Prostate gland (tissue), 2 donors: ENCODE data around the gene PPFIBP2.

ENCODE experiments used
- POLR2A ChIP-seq: fragments of 450-650 bp; IDR thresholded peaks from one replicate; pipeline ENCODE4 v1.6.1; 2016; ENCODE audit warnings: antibody characterized with exemption, mild to moderate bottlenecking
- POLR2AphosphoS5 ChIP-seq: sonication (generic); formaldehyde crosslinking; IDR thresholded peaks from one replicate; pipeline ENCODE4 v1.6.1; 2017; ENCODE audit warnings: antibody characterized with exemption
- TF ChIP-seq, protein P1 (sequence below), 4 experiments: fragments of 200-600 bp in 2 of 4; fragments of 450-650 bp in 2 of 4; sonication (generic) in 2 of 4; IDR thresholded peaks; 1 replicate in 3 of 4; 2 replicates in 1 of 4; pipeline ENCODE4 v1.5.1; 2016 to 2019; ENCODE audit warnings: antibody characterized with exemption in 4 of 4, mild to moderate bottlenecking in 2 of 4, moderate library complexity in 2 of 4

DNA sequence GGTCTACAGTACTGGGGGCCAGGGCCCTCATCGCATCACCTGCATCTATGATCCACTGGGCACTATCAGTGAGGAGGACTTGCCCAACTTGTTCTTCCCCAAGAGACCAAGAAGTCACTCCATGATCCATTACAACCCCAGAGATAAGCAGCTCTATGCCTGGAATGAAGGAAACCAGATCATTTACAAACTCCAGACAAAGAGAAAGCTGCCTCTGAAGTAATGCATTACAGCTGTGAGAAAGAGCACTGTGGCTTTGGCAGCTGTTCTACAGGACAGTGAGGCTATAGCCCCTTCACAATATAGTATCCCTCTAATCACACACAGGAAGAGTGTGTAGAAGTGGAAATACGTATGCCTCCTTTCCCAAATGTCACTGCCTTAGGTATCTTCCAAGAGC lies 3.8 kb upstream of the PPFIBP2 start:
- TF ChIP-seq, protein P1, sequence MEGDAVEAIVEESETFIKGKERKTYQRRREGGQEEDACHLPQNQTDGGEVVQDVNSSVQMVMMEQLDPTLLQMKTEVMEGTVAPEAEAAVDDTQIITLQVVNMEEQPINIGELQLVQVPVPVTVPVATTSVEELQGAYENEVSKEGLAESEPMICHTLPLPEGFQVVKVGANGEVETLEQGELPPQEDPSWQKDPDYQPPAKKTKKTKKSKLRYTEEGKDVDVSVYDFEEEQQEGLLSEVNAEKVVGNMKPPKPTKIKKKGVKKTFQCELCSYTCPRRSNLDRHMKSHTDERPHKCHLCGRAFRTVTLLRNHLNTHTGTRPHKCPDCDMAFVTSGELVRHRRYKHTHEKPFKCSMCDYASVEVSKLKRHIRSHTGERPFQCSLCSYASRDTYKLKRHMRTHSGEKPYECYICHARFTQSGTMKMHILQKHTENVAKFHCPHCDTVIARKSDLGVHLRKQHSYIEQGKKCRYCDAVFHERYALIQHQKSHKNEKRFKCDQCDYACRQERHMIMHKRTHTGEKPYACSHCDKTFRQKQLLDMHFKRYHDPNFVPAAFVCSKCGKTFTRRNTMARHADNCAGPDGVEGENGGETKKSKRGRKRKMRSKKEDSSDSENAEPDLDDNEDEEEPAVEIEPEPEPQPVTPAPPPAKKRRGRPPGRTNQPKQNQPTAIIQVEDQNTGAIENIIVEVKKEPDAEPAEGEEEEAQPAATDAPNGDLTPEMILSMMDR (IDR thresholded peaks at IDR 0.05) = no peak
- TF ChIP-seq POLR2AphosphoS5 (no peak), POLR2A (no peak)
